Ovary (tissue), 9 donors: ENCODE results near the gene TP53I3. TPM values are rescaled to one million over a fixed set of nuclear protein-coding genes. Genes with fewer than 3 reads are reported as not detected.
"Not testable (repeated sequence)": the region's sequence is repeated elsewhere in the genome, so short reads cannot be mapped to it uniquely, and the experiment has no call there.

Experiments used
- DNase-seq, 5 donors: peaks; one replicate each; pipeline ENCODE4 v3.0.0-alpha.2; 2019 to 2020
- H3K27ac ChIP-seq, 2 donors: fragments of 200-600 bp; one replicate each; pipeline versions ENCODE4 v1.5.1 to v1.8.0; 2019 to 2022
- H3K27me3 ChIP-seq: fragments of 200-600 bp; one replicate; pipeline ENCODE4 v1.8.0; 2022
- H3K36me3 ChIP-seq: fragments of 200-600 bp; sonication (generic); one replicate; pipeline ENCODE4 v1.5.1; 2019
- H3K4me1 ChIP-seq: one replicate; pipeline ENCODE4 v1.8.1; 2013; ENCODE audit warnings: mild to moderate bottlenecking, moderate library complexity; ENCODE audit not compliant: insufficient read depth
- H3K4me3 ChIP-seq: fragments of 200-600 bp; sonication (generic); one replicate; pipeline ENCODE4 v1.5.1; 2017
- H3K9me3 ChIP-seq, 2 donors: fragments of 200-600 bp in 1 of 2; sonication (generic) in 1 of 2; one replicate each; pipeline versions ENCODE4 v1.5.1 to v1.8.1; 2013 to 2019; ENCODE audit warnings: mild to moderate bottlenecking in 1 of 2, moderate library complexity in 1 of 2
- EP300 ChIP-seq: sonication (generic); formaldehyde crosslinking; IDR thresholded peaks from one replicate; pipeline ENCODE4 v1.6.1; 2017; ENCODE audit warnings: antibody characterized with exemption
- POLR2A ChIP-seq: fragments of 450-650 bp; IDR thresholded peaks from one replicate; pipeline ENCODE4 v1.6.1; 2017; ENCODE audit warnings: antibody characterized with exemption, mild to moderate bottlenecking, moderate library complexity
- WGBS, 3 donors: extraction: QIAGEN DNeasy Blood & Tissue Kit in 1 of 3; methylation state at CpG; one replicate each; pipeline versions ENCODE4 v1.1.5 to v1.1.7; 2013 to 2017; 5-methylcytosine and 5-hydroxymethylcytosine counted together
- intact Hi-C, 4 donors: fragments of 100-400 bp; cut with DNase I; formaldehyde crosslinking; loops; one replicate each; pipeline versions ENCODE4 v1.11.0 to v1.15.1; 2022 to 2023
- polyA plus RNA-seq, 2 donors: library from polyadenylated mRNA; stranded (reverse); fragments of 200-250 nt in 1 of 2; fragments of 350-450 nt in 1 of 2; fragmentation: Illumina TruSeq in 1 of 2; extraction: RNeasy Lipid Tissue Mini Kit (QIAGEN cat#74804) in 1 of 2; gene quantifications; one replicate each; pipeline ENCODE4 v1.2.3, GENCODE V29; 2013 to 2014
- total RNA-seq, 7 donors: library from RNA; depleted of rRNA in 2 of 7; stranded (reverse); fragments of >200 nt in 2 of 7; fragmentation: NEBNext Ultra II Directional in 3 of 7; extraction: Animal tissue kit (Norgen Biotek cat#: 25700) in 3 of 7; gene quantifications; one replicate each; pipeline versions ENCODE4 v1.1.0 to v1.2.4, GENCODE V29; 2016 to 2023
- TF ChIP-seq, protein P1 (sequence below), 3 donors: fragments of 450-650 bp in 2 of 3; fragments of 200-600 bp in 1 of 3; IDR thresholded peaks; one replicate each; pipeline versions ENCODE4 v1.5.1 to v1.8.0; 2016 to 2022; ENCODE audit warnings: antibody characterized with exemption in 3 of 3, mild to moderate bottlenecking in 1 of 3
- donor health status: DM: no; HTN: no; CAD: no; lungs with moderate emphysema.
- donor health status: DM: no; HTN: no; CAD: no.
- donor health status: Bipolar disorder and iron deficiency.
- donor health status: DM: yes; HTN: yes; CAD: no.
- donor health status: DM: no; HTN: no; CAD: no.
- donor health status: DM: yes; HTN: yes; CAD: no.

TP53I3 gene
- total and polyA plus RNA-seq, 9 donors: 1.6 to 28.1 (median 10.3) TPM

- Histone ChIP-seq H3K36me3 (no peaks in the 10 kb centered on the region), H3K4me3 (no peak overlapping the region), H3K9me3 (no peaks in the 10 kb centered on the region), H3K27ac (no peak overlapping the region), H3K27me3 (no peaks in the 10 kb centered on the region), H3K4me1 (no peaks in the 10 kb centered on the region)
- TF ChIP-seq, protein P1, sequence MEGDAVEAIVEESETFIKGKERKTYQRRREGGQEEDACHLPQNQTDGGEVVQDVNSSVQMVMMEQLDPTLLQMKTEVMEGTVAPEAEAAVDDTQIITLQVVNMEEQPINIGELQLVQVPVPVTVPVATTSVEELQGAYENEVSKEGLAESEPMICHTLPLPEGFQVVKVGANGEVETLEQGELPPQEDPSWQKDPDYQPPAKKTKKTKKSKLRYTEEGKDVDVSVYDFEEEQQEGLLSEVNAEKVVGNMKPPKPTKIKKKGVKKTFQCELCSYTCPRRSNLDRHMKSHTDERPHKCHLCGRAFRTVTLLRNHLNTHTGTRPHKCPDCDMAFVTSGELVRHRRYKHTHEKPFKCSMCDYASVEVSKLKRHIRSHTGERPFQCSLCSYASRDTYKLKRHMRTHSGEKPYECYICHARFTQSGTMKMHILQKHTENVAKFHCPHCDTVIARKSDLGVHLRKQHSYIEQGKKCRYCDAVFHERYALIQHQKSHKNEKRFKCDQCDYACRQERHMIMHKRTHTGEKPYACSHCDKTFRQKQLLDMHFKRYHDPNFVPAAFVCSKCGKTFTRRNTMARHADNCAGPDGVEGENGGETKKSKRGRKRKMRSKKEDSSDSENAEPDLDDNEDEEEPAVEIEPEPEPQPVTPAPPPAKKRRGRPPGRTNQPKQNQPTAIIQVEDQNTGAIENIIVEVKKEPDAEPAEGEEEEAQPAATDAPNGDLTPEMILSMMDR (IDR thresholded peaks at IDR 0.05): no peak
- TF ChIP-seq POLR2A (no peak), EP300 (no peak)
- 93 to 98% (median 93%) methylated on average over 8 of the region's 8 CpGs for WGBS, 3 donors
- no peak for DNase-seq
- intact Hi-C loops: no loop called here
Observed at GRCh38 chr2:24104110-24104650, 19.5 kb upstream of the TP53I3 start.

DNA sequence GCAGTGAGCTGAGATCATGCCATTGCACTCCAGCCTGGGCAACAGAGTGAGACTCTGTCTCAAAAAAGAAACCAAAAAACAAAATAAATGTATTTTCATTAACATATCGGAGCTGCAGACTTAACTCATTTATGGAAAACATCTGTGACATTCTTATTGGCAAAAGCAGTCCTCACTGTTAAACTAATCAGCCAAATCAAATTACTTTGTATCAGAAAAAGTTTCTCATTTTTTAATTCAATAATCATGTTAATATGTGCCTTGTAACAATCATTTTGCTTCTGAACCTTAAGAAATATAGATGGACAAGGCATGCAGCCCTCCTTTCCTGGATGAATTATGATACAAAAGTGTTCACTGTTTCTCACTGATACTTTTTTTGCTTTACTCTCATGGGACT lies 18.0 kb upstream of the TP53I3 start:
- TF ChIP-seq POLR2A (no peak), EP300 (no peak)
- TF ChIP-seq, protein P1 (IDR thresholded peaks at IDR 0.05): no peak
- Histone ChIP-seq H3K27ac (no peak overlapping the region), H3K9me3 (no peaks in the 10 kb centered on the region), H3K4me3 (no peak overlapping the region), H3K36me3 (no peaks in the 10 kb centered on the region), H3K4me1 (no peaks in the 10 kb centered on the region), H3K27me3 (no peaks in the 10 kb centered on the region)
- no peak for DNase-seq
- intact Hi-C loops: no loop called here
- 67 to 79% (median 68%) methylated on average over 1 of the region's 1 CpG for WGBS, 3 donors

- Histone ChIP-seq H3K36me3 (no peaks in the 10 kb centered on the region), H3K9me3 (no peaks in the 10 kb centered on the region), H3K27ac (no peak overlapping the region), H3K4me1 (no peaks in the 10 kb centered on the region), H3K4me3 (no peak overlapping the region), H3K27me3 (no peaks in the 10 kb centered on the region)
- TF ChIP-seq EP300 (no peak), POLR2A (no peak)
- TF ChIP-seq, protein P1 (IDR thresholded peaks at IDR 0.05): no peak
- 63 to 90% (median 67%) methylated on average over 2 of the region's 2 CpGs for WGBS, 3 donors
- no peak for DNase-seq
- intact Hi-C loops: no loop called here
Observed at GRCh38 chr2:24101992-24102391, 17.4 kb upstream of the TP53I3 start.

- 89 to 98% (median 92%) methylated on average over 2 of the region's 2 CpGs for WGBS, 3 donors
- H3K4me1 ChIP-seq, H3K27ac ChIP-seq, H3K4me3 ChIP-seq, H3K9me3 ChIP-seq, intact Hi-C loops, H3K27me3 ChIP-seq, DNase-seq, H3K36me3 ChIP-seq: not testable (repeated sequence)
Observed at GRCh38 chr2:24100732-24101131, 16.1 kb upstream of the TP53I3 start.

DNA sequence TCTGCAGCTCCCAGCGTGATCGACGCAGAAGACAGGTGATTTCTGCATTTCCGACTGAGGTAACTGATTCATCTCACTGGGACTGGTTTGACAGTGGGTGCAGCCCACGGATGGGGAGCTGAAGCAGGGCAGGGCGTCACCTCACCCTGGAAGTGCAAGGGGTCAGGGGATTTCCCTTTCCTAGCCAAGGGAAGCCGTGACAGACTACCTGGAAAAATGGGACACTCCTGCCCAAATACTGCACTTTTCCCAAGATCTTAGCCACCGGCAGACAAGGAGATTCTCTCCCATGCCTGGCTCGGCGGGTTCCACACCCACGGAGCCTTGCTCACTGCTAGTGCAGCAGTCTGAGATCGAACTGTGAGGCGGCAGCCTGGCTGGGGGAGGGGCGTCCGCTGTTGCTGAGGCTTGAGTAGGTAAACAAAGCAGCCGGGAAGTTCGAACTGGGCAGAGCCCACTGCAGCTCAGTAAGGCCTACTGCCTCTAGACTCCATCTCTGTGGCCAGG lies 10.6 kb upstream of the TP53I3 start:
- H3K4me1 ChIP-seq, H3K27me3 ChIP-seq, H3K27ac ChIP-seq, intact Hi-C loops, H3K9me3 ChIP-seq, H3K4me3 ChIP-seq, H3K36me3 ChIP-seq, DNase-seq: not testable (repeated sequence)
- WGBS, 3 donors: 70 to 81% (median 78%) methylated on average over 17 of the region's 17 CpGs

- H3K27ac ChIP-seq, H3K27me3 ChIP-seq, H3K36me3 ChIP-seq, H3K4me3 ChIP-seq, intact Hi-C loops, H3K4me1 ChIP-seq, H3K9me3 ChIP-seq, DNase-seq: not testable (repeated sequence)
- 98 to 99% (median 98%) methylated on average over 5 of the region's 5 CpGs for WGBS, 3 donors
Observed at GRCh38 chr2:24093270-24093669, 8.6 kb upstream of the TP53I3 start.
